ENCODE measurements around the gene DNAI7.

GRCh38 chr12:25110260-25110659 is 84.7 kb downstream of the DNAI7 start:
- TF ChIP-seq CTCF (IDR thresholded peaks at IDR 0.05) (no peak), POLR2AphosphoS5 (IDR thresholded peaks at IDR 0.05; ENCODE audit: low read depth, low read length) (no peak), TCF7L2 (IDR thresholded peaks at IDR 0.05; ENCODE audit: low read depth, low read length) (no peak)
